Measurements from ENCODE around the gene SEMA3G.

DNA sequence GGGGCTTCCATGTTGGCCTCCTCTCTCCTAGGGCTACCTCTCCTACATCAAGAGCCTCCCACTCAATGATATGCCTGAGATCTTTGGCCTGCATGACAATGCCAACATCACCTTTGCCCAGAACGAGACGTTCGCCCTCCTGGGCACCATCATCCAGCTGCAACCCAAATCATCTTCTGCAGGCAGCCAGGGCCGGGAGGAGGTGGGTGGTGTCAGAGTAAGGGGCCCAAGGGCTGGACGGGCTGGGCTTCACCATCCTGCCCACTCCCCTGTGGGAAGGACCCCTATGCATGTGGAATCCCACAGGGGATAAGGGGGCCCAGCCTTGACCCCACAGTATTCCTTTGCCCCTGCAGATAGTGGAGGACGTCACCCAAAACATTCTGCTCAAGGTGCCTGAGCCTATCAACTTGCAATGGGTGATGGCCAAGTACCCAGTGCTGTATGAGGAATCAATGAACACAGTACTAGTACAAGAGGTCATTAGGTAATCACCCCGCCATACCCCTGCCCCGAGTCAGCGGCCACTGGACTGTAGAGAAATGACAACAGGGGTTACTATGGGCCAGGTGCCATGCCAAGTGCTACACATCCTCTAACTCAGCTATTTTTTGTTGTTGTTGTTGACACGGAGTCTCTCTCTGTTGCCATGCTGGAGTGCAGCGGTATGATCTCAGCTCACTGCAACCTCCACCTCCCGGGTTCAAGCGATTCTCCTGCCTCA is 47.1 kb downstream of the SEMA3G start:
- TF ChIP-seq CTCF (conservative IDR thresholded peaks at IDR 0.05) (no peak), ZFX (IDR thresholded peaks at IDR 0.05) (no peak)

Measured in C4-2B (cell line).